HG03060 (cell line): Measurements from ENCODE around the gene PADI4.
"Not testable (repeated sequence)": the region's sequence is repeated elsewhere in the genome, so short reads cannot be mapped to it uniquely, and the experiment has no call there.

ENCODE experiments used
- ATAC-seq: cut with Tn5 transposase; IDR thresholded peaks from one replicate; pipeline ENCODE4 v1.9.1; 2021; ENCODE audit warnings: low read depth, moderate number of reproducible peaks; ENCODE audit not compliant: unreplicated experiment

Gene PADI4

GRCh38 chr1:17309426-17310067, 1.6 kb downstream of the PADI4 start:
- ATAC-seq = no peak

DNA sequence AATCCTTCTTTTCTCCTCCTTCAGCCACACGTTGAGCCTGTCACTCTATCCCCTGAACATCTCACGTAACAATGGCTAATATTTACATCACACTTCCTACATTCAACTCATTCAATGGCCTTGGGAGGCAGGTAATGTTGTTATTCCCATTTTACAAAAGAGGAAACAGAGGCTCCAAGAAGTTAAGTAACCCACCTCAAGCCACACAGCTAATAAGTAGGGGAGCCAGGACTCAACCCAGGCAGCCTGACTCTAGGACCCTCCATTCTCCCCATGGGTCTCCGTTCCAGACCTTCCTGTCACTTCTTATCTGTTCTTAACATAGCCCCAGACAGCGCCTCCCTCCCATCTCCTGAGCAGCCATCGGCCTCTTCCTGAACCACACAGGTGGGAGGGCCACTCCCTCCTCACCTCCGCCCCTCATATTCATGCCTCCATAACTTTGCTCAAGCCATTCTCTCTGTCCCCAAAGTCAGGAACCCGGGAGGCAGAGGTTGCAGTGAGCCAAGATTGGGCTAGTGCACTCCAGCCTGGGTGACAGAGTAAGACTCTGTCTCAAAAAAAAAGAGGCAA, 2.2 kb downstream of the PADI4 start:
- no peak for ATAC-seq

DNA sequence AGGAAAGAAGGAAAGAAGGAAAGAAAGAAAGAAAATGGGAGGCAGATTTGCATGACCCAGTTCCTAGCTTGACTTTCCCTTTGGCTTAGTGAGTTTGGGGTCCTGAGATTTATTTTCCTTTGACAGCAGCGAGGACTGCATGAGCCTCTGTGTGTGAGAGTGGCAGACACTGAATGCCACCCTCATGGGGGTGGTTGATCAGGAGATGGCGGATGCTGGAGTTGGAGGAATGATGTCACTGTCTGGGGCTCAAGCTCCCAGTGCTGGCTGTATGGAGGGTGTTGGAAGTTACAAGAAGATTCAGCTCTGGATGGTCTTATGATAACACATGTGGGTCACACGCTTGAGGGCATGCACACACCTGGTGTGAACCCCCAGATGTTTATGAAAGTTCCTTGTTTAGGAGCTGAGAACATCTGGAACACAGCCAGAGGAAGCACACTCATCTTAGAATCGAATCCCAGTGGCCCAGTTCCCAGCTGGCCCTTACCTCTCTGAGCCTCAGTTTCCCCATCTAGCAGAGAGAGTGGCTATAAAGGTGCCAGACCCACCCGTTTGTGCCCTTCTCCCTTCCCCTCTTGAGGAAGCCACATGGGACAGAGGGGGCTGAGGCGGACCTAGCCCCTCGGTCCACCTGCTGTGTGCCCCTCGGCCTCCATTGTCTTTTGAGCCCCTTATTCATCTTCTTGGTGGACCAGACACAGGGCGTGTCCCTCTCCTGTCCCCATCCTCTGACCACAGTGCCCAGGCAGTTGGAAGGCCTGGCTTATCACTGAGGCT, 5.7 kb downstream of the PADI4 start:
- no peak for ATAC-seq

GRCh38 chr1:17314491-17314971, 6.5 kb downstream of the PADI4 start:
- no peak for ATAC-seq

GRCh38 chr1:17315542-17316130, 7.6 kb downstream of the PADI4 start:
- no peak for ATAC-seq

- no peak for ATAC-seq
Observed at GRCh38 chr1:17316704-17317103, 8.7 kb downstream of the PADI4 start.

GRCh38 chr1:17318262-17318661, 10.3 kb downstream of the PADI4 start:
- ATAC-seq = no peak

- ATAC-seq = no peak
Observed at GRCh38 chr1:17319561-17320350, 11.8 kb downstream of the PADI4 start.

GRCh38 chr1:17321857-17322390, 13.9 kb downstream of the PADI4 start:
- not testable (repeated sequence) for ATAC-seq

DNA sequence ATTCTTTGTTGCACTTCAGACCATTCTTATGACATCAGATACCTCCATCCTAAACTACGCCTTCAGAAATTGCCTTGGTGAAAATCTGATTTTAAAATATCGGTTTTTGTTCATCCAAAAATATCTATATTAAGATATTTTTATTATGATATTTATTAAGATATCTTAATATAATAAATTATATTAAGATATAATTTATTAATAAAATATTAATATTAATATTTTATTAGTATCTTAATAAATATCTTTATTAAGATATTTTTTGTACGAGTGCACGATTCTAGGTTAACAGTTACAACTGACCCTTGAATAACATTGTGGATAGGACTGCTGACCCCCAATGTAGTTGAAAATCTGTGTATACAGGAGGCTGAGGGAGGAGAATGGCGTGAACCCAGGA, 20.9 kb downstream of the PADI4 start:
- no peak for ATAC-seq

GRCh38 chr1:17329610-17330009, 21.6 kb downstream of the PADI4 start:
- ATAC-seq = no peak

DNA sequence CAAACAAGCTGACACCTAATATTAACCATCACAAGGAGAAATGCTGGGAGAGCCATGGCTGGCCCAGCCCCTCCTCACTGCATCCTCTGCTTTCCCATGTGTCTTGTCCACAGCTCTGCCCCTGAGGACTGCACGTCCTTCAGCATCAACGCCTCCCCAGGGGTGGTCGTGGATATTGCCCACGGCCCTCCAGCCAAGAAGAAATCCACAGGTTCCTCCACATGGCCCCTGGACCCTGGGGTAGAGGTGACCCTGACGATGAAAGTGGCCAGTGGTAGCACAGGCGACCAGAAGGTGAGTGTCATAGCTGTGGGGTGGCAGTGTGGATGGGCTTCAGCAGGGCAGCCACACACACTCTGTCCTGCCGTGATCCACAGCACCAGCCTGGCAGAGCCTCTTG, 22.9 kb downstream of the PADI4 start:
- no peak for ATAC-seq

GRCh38 chr1:17333081-17333480, 25.1 kb downstream of the PADI4 start:
- no peak for ATAC-seq

GRCh38 chr1:17335821-17336710, 28.1 kb downstream of the PADI4 start:
- ATAC-seq = no peak

DNA sequence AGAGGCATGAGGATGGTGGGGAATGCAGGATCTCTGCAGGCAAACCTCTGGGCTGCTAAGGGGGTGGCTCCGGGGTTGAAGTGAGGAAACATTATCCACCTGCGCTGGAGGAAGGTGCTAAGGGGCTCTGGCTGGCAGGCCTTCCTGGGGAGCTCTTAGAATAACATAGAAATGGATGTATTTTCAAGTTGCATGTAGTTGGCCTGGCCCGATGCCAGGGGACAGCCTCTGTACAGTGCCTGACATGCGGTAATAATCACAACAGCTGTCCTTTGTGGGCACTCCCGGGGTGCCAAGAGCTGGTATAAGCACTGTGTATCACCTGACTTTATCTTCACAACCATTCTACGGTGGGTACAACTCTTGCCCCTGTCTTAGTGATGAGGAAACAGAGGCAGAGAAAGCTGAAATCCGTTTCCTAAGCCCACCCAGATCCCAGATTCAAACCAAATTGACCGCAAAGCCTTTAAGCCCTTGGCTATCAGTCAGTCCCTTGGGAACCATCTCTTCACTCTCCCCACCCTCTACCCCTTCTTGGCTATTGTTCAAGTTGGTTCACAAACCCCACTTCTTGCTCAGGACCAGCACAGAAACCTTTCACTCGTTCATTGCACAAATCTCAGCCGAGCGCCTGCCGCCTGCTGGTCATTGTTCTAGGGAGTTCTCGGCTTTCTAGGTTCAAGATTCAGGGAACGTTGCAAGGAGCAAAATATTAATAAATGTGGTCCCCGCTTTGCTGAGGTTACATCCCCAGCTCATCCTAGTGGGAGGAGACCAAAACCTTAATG, 30.9 kb downstream of the PADI4 start:
- no peak for ATAC-seq

DNA sequence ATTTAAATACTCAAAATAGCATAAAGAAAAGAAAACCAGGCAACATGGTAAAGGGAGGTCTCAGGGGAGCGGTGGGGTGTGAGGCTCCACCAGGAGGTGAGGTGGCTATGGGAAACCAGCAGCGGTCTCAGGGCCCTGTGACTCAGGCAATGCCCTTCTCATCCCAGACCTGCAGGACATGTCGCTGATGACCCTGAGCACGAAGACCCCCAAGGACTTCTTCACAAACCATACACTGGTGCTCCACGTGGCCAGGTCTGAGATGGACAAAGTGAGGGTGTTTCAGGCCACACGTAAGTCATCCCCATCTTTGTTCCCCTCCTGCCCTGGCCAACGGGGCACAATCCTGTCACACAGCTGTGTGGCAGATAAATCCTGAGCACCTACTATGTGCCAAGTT, 31.5 kb downstream of the PADI4 start:
- no peak for ATAC-seq

DNA sequence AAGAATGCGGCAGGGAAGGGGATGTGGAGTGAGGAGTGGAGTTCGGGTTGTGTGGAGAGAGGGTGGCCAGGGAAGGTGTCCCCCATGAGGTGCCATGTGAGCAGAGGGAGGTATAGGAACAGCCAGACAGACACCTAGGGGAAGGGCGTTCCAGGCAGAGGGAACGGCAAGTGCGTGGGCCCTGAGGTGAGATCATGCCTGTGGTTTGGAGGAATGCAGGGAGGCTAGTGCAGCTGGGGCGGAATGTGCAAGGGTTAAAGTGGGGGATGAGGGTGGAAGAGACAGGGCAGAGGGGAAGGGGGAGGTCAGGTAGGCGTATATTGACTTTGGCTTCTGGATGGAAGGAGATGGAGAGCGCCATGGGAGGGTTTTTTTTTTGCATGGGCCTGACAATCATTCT, 32.4 kb downstream of the PADI4 start:
- ATAC-seq = no peak

DNA sequence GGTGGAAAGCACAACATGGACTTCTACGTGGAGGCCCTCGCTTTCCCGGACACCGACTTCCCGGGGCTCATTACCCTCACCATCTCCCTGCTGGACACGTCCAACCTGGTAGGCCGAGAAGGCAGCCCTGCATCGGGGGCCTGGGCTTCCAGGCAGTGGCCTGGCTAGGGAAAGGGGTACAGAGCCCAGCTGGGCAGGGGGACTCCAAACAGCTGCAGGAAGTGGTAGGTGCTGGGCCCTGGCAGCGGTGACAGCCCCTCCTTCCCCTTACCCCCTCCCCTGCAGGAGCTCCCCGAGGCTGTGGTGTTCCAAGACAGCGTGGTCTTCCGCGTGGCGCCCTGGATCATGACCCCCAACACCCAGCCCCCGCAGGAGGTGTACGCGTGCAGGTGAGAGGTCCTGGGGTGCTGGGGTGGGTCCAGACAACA, 34.0 kb downstream of the PADI4 start:
- ATAC-seq = no peak
